Ascending aorta (tissue), 2 donors: Measurements from ENCODE around the gene MAF. TPM values are rescaled to one million over a fixed set of nuclear protein-coding genes. Genes with fewer than 3 reads are reported as not detected.

ENCODE experiments used
- DNase-seq, 2 donors: peaks; one replicate each; pipeline ENCODE4 v3.0.0-alpha.2; 2019; ENCODE audit warnings: low spot score in 2 of 2
- H3K27ac ChIP-seq, 2 donors: fragments of 200-600 bp; sonication (generic); one replicate each; pipeline ENCODE4 v1.5.1; 2016 to 2017; ENCODE audit warnings: mild to moderate bottlenecking in 1 of 2
- H3K27me3 ChIP-seq: fragments of 200-600 bp; sonication (generic); one replicate; pipeline ENCODE4 v1.5.1; 2017
- H3K36me3 ChIP-seq, 2 donors: fragments of 200-600 bp; sonication (generic); one replicate each; pipeline ENCODE4 v1.5.1; 2016
- H3K4me1 ChIP-seq, 2 donors: fragments of 200-600 bp; sonication (generic); one replicate each; pipeline ENCODE4 v1.5.1; 2016 to 2017; ENCODE audit warnings: mild to moderate bottlenecking in 1 of 2
- H3K4me3 ChIP-seq, 2 donors: fragments of 200-600 bp; sonication (generic); one replicate each; pipeline ENCODE4 v1.5.1; 2016 to 2017; ENCODE audit warnings: mild to moderate bottlenecking in 1 of 2
- H3K9me3 ChIP-seq, 2 donors: fragments of 200-600 bp; sonication (generic); one replicate each; pipeline ENCODE4 v1.5.1; 2016
- CTCF ChIP-seq, 3 experiments: fragments of 200-600 bp in 2 of 3; fragments of 450-650 bp in 1 of 3; sonication (generic) in 2 of 3; IDR thresholded peaks; one replicate each; pipeline ENCODE4 v1.5.1; 2016 to 2019; ENCODE audit warnings: antibody characterized with exemption in 3 of 3, mild to moderate bottlenecking in 1 of 3, moderate library complexity in 1 of 3
- intact Hi-C: fragments of 100-400 bp; cut with DNase I; formaldehyde crosslinking; loops from one replicate; pipeline ENCODE4 v1.15.1; 2023
- total RNA-seq: library from RNA; depleted of rRNA; stranded (reverse); fragments of >200 nt; gene quantifications from one replicate; pipeline ENCODE4 v1.1.0, GENCODE V29; 2016

Gene MAF
- total RNA-seq, 1 donor from 2014 or later = 41.1 TPM

DNA sequence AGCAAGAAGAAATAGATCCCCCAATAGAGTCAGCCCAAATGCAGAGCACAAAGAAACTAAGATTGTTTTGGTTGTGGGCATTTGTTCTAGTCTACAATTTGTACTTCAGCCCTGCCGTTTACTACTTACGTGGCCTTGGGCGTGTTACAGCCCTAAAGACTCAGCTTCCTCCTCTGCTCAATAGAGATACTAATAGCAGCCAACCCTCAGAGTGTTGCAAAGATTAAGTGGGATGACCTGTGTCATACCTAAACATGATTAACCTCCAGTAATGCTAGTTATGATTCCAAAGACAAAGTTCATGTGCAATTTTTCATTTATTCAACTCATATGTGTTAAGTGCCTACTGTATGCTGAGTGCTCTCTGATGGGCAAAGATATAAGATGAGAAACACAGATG is 43.1 kb downstream of the MAF start:
- no peak for DNase-seq
- H3K36me3 ChIP-seq = no peaks in the 10 kb centered on the region
- H3K27me3 ChIP-seq = no peaks in the 10 kb centered on the region
- H3K9me3 ChIP-seq = no peaks in the 10 kb centered on the region
- no peak overlapping the region for H3K27ac ChIP-seq
- TF ChIP-seq CTCF (IDR thresholded peaks at IDR 0.05) = no peak
- H3K4me1 ChIP-seq = no peaks in the 10 kb centered on the region
- intact Hi-C loops = no loop called here
- H3K4me3 ChIP-seq = no peak overlapping the region

DNA sequence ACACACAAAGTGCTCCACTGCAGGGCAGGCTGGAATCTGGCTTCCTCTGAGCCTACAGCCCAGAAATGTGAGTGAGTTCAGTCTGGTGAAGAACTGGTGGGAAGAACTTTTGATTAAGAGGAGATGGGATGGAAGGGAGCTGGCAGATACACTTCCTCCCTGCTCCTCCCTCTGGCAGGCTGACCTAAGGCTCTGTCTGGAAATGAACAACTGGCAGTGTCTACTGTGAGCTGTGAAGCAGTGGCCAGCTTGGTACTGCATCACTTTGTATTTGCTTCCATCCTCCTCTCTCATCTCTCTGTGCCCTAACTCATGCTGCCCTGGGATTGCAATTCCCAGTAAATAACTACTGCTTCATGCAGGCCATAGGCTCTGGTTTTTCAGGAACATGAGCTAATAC is 45.6 kb downstream of the MAF start:
- no peaks in the 10 kb centered on the region for H3K9me3 ChIP-seq
- no peak overlapping the region for H3K27ac ChIP-seq
- no peak overlapping the region for H3K4me3 ChIP-seq
- no peaks in the 10 kb centered on the region for H3K4me1 ChIP-seq
- H3K27me3 ChIP-seq = no peaks in the 10 kb centered on the region
- intact Hi-C loops = no loop called here
- no peak for DNase-seq
- H3K36me3 ChIP-seq = no peaks in the 10 kb centered on the region
- TF ChIP-seq CTCF (IDR thresholded peaks at IDR 0.05) = no peak

DNA sequence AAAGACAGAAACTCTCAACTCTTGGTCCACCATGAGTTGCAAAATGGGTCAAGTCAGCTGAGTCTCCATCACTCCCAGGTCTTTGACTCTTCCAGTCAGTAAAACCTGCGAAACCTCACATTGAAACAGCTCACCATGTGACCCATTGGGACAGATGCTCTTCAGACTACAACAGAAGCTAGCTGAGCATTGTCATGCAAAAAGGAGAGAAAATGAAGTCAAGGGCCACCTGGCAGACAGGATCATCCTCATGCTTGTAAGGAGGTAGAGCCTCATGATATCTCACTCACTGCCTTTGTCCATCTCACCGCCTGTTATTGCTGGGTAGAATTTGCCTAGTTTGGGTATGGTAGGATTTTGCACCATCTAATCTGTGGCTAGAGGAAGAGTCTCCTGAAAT is 50.2 kb downstream of the MAF start:
- H3K9me3 ChIP-seq = no peaks in the 10 kb centered on the region

GRCh38 chr16:79547085-79547484 is 53.5 kb downstream of the MAF start:
- Histone ChIP-seq H3K36me3 (no peaks in the 10 kb centered on the region), H3K27me3 (no peaks in the 10 kb centered on the region), H3K9me3 (no peaks in the 10 kb centered on the region), H3K4me1 (no peaks in the 10 kb centered on the region), H3K27ac (no peak overlapping the region), H3K4me3 (no peak overlapping the region)
- no peak for TF ChIP-seq CTCF (IDR thresholded peaks at IDR 0.05)
- DNase-seq = no peak
- intact Hi-C loops = no loop called here

More for the DNA sequence above, 50.2 kb downstream of the MAF start:
- TF ChIP-seq CTCF (IDR thresholded peaks at IDR 0.05) = no peak
- Histone ChIP-seq H3K4me3 (no peak overlapping the region), H3K36me3 (no peaks in the 10 kb centered on the region), H3K27me3 (no peaks in the 10 kb centered on the region), H3K27ac (no peak overlapping the region), H3K4me1 (no peaks in the 10 kb centered on the region)
- intact Hi-C loops = no loop called here
- no peak for DNase-seq
